HG03280 (cell line): ENCODE results near the gene TBC1D1.

Experiments used
- ATAC-seq: cut with Tn5 transposase; IDR thresholded peaks from one replicate; pipeline ENCODE4 v1.9.1; 2021; ENCODE audit warnings: mild to moderate bottlenecking, moderate library complexity; ENCODE audit not compliant: unreplicated experiment

TBC1D1 gene

DNA sequence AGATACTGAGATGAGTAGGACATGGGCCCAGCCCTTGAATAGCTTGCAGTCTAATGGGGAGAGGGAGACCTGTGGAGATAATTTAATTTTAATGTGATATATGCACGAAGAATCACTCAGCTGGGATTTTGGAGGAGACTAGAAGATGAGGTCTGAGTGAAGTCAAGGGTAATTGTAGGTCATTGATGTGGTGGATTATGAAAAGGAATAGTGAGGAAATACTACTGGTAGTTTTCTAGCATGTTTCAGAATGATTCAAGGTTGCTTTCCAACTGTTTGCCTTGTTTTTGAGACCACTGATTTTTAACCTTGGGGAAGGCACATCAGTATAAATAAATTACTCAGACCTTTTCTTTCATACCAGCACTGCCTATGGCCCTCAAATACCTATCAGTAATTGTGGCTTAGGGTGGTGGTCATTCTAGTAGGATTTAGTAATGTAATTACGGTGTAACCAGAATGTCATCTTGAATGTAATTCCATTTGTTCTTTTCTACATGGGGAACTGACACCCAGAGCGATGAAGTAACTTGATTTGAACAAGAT lies 94.9 kb downstream of the TBC1D1 start:
- ATAC-seq = no peak

DNA sequence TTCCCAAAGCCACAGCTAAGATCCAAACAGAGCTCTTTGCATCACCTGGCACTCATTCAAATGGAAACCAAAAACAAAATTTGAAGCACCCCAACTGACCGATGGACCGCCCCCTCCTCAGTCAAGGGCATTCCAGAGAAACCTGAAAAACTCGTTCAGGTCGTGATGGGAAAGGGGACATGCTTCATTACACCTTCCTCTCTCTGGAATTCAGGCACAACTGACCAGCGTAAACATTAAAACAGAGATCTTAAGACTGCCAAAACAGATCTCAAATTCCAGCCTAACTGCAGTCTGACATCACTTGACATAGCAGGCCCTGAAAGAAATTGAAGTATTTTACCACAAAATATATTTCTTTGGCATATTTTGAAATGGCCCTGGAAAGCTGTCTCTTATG lies 97.8 kb downstream of the TBC1D1 start:
- no peak for ATAC-seq

DNA sequence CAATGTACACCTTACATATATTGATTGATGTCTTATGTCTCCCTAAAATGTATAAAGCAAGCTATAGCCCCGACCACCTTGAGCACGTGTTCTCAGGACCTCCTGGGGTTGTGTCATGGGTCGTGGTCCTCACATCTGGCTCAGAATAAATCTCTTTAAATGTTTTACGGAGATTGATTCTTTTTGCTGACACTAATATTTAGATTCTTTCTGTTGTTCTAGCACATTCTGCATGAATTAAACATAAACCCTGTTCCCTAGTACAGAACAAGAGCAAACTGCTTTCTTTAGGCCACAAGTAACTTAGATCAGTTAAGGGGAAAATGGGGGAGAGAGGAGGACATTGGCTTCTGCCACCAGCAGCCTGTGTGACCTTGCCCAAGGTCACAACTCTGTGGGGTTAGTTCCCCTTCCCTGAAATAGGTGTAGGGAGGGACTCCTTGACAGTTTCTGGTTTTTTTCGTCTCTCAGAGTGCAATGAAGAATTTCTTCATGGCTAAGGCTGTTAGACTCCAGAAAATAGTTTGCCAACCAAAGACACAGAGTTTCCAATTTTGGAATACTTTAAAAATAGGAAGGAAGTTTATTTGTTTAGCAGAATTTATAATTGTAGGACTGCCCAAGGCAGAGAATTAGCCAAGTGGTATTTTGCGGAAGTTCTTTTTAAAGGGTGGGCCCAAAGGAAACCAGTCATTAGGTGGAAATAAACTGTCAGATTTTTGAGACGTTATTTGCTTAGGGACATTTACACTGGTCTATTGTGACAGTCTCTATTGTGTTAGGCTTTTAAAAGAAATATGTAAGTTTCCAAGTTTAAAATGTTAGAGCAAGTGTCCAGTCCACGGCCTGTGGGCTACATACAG lies 98.7 kb downstream of the TBC1D1 start:
- no peak for ATAC-seq

DNA sequence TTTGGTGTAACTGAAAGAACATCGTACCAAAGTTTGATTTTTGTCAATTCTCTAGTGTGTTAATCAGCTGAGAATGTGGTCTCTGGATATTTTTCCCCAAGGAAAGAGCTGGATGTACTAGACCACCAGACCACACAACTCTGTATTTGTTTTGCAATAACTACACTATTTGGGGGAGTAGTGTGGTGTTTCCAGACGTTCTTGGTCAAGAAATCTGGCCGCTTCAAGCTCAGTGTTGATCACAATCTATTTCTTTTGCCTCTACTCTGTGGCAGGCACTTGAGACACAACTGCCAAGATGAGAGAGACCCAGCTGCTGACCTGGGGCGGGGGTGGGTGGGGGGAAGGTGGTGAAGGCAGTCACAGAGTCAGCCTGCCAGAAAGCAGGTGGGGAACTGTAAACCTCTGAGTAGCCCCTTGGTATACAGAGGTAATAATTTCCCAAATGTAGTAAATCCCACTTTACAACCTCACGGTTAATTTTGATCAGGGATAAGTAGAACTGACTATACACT lies 99.9 kb downstream of the TBC1D1 start:
- no peak for ATAC-seq

DNA sequence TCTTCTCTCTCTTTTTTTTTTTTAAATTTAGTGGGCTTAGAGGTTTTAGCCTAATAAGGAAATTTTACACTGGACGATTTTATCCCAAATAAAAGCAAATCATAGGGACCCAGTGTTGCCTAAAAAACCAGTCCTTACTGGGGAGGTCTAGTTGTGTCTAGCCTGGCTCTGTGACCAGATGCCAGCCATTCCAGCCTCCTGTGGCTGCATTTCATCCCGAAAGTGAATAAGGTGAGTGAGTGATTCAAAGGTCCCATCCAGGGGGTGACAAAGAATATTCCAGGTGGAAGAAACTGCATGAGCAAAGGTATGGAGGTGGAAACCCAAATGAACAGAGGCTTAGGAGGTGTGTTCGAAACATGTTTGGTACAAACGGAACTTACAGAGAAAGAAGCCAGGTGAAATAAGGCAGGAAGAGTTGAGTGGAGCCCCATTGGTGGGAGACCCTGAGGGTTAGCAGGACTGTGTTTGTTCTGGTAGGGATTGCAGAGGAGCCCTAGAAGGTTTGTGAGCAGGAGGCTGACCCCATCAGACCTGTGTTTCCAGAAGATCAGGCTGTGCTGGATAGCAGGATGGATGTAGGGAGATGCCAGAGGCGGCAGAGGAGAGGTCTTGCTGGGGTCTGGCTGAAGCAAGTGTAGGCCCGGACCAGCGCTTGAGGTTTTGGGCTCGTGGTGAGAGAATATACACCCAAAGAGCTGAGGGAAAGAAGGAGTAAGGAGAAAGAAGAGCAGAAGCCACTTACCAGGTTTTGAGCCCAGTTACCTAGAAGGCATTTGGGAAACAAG lies 100.9 kb downstream of the TBC1D1 start:
- no peak for ATAC-seq

DNA sequence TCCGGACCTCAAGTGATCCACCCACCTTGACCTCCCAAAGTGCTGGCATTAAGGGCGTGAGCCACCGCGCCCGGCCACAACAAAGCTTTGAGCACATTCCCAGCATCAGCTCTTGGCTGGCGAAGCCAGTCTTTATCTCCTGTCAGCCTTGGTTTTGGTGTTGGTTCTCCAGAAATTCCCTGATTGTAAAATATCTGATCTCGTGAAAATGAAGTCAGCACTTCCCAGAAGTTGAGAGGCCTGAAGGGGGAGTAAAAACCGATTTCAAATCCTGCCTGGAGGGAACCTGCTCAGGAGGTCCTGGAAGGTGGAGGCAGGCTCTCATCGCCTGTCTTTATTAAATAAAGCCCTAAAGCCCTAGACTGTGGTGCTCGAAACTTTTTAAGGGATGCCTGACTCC lies 102.9 kb downstream of the TBC1D1 start:
- ATAC-seq = no peak

DNA sequence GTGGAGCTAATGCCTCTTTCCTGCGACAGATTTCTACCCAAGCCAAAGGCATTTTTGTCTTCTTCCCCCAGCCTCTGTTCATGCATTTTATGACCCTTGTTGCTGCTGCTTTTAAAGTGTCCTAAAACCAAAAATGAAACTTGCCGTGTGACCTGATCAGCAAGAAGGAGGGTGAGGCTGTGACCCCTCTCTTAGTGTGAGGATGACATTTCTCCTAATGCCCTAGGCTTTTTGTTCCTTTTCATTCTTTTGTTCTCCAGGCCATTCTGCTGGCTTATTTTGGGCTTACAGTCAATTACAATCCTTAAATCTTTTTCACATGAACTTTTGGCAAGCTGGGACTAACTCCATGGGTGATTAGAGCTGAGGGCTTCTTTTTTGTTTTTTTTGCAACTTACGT lies 103.7 kb downstream of the TBC1D1 start:
- ATAC-seq = no peak

DNA sequence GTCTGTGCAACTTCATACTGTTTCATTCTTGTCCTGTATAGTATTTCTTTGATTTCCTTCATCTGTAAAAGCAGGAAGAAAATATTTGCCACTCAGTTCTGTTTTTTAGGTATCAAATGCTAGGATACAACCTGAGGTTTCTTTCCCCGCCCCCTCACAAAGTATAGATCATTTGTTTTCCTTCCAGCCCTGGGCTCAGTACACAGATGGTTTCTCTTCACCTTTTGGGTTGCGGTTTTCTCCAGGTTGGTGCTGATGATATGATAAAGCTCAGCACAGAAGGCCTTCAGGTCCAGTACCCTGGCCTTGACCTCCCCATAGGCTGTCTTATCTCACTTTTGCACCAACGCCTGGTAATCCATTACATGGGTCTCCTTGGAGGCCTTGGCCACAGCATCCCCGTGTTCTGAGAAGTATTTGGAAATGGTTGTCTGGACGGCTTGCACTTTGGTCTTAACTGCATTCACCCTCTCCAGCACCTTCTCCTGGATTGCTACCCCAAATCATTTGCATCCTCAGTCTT lies 104.5 kb downstream of the TBC1D1 start:
- ATAC-seq = no peak

DNA sequence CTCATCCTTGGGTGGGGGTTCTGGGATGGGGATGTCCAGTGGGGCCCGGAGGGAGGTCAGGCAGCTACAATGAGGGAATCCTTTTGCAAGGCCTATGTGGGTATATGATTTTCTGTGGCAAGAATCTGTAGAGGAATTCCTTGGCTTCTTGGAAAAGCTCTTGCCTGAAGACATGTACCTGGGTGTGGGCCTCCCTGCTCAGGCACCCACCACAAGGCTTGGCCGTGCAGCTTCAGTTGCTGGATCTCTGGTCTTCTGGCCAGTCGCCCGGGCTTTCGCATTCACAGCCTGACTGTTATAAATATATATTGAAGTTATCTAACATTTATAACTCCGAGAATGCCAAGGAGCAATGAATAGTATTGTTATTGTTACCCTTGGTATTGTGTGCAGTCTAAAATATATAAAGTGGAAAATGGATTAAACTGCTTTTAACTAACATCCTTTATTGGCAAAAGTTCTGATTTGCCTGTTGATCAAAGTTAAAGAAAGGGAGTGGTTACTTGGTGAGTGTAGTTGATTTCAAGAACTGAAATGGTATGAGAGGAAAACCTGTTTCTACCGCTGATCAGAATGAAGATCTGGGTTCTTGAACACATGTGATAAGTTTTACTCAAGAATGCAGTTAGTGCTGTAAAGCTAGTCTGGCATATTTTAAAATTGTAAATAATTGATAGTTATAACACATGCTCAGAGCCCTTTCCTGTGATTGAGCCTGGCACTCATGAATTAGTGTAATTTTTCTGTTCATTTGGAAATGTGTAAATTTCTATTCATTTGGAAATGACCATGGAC lies 105.3 kb downstream of the TBC1D1 start:
- no peak for ATAC-seq

DNA sequence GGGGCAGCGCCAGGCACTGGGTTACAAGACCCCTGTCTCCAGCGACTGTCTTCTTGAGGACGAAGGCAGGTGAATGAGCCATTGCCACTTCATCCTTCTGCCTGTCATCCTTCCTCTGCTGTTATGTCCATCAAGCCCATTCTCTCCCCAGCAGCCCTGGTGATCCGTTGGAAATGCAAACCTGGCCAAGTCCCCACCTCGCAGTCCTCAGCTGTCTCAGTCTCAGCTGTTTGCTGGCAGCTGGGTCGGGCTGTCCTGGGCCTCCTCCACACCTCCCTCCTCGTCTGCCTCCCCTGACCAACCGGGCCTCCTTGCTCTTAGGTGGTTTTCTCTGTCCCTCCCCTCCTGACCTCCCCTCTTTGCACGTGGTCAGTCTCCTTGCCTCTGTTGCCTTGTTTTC lies 107.3 kb downstream of the TBC1D1 start:
- ATAC-seq = no peak

DNA sequence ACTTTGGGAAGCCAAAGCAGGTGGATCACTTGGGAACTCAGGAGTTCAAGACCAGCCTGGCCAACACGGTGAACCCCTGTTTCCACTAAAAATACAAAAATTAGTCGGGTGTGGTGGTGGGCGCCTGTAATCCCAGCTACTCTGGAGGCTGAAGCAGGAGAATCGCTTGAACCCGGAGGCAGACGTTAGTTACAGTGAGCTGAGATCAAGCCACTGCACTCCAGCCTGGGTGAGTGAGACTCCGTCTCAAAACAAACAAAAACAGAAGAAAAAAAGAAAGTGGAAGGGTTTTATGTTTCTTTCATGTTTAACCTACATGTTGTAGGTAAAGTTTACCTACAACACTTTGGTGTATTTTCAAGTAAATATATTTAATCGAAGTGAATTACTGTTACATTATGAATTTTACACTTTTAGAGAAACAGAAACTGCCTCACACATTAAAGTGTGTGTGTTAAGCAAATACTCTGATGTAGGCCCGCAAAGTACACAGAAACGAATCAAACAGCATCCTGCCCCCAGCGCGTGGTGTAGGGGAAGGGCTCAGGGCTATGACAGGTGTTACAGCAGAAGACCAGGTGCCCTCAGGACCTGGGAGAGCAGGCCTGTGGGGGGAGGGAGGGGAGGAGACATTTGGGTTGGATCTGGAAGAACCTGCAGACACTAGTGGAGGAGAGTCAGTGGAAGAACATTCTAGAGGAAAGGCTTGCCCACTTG lies 108.3 kb downstream of the TBC1D1 start:
- no peak for ATAC-seq

DNA sequence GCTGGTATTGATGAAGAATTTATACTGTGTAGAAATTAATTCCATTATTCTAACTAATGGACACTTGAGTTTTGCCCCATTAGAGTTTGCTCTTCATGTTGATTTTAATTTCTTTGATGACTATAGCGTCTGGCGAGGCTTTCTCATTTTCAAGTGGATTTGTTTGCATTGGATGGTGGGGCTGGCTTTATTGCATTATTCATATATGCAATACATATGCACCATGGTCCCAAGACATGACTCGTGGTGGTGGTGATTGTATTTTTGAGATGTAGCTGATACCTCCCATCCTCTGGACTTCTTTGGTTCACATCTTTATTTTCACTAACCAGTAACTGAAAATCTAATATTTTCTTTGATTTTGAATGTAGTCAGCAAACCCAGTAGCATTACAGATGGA lies 109.1 kb downstream of the TBC1D1 start:
- ATAC-seq = no peak

DNA sequence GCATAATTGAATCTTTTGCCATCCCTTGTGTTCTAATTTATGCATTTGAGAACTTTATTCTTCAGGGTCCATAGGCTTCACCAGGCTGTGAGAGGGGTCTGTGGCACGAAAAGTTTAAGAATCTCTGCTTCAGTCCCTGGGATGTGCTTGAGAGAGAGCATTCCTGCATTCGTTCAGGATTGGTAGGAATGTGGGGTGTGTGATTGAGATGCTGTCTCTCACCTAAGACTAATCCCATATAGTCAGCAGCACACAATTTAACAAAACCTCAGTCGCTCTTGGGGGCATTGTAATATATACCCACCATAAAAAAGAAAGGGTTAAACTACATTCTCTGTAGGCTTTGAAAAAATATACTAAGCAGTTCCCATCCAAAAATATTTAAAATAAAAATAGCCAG lies 111.0 kb downstream of the TBC1D1 start:
- ATAC-seq = no peak

DNA sequence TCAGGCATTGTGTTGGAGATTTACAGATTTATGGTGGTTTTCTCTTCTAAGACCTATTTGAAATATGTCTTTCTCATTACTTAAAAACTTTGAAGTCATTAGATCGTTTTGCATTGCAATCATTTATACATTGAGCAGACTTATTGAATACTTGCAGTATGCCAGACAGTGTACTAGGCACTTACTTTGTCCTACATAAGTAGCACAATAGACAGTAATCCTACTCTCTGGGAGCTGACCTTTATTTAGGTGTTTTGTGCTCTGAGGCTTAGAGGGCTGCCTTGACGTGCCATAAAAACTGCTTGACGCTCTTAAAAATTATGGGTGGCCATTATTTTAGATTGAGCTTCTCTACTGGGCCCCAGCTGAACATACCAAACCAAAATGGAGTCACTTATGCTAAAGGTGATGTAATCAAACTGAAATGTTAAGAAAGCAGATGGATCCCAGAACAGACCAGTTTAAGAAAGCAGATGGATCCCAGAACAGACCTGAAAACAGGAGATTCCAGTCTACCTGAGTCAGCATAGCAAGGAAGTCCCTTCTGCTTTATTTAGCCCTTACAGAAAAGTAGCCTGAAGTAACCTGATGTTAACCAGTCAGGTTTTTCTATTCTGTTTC lies 111.7 kb downstream of the TBC1D1 start:
- ATAC-seq = no peak

DNA sequence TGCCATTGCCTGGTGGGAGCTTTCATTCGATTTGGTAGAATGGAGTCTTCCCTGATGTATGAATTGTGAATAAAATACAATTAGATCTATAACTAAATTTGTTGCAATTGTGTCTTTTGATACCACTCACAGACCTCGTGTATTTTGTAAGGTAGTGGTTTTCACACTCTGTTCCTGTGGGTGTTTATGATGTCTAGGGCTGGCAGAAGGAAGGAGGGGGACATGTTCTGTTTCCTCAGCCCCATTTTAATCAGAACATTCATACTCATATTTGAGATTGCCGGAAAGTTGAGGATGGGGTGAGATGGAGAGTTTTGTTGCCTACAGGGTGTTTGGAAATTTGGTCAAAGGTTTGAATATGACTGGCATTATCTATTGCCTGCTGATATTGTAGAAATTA lies 112.2 kb downstream of the TBC1D1 start:
- no peak for ATAC-seq

DNA sequence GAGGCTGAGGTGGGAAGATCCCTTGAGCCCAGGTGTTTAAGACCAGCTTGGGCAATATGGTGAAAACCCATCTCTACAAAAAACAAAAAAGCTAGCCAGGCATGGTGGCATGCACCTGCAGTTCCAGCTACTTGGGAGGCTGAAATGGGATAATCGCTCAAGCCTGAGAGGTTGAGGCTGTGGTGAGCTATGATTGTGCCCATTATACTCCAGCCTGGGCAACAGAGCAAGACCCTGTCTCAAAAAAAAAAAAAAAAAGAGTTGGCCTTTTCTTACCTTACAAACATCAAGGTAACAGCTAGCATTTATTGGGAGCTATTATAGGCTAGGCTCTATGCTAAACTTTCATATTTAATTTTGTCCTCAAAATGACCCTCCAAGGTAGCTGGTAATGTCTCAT lies 112.7 kb downstream of the TBC1D1 start:
- ATAC-seq = no peak

DNA sequence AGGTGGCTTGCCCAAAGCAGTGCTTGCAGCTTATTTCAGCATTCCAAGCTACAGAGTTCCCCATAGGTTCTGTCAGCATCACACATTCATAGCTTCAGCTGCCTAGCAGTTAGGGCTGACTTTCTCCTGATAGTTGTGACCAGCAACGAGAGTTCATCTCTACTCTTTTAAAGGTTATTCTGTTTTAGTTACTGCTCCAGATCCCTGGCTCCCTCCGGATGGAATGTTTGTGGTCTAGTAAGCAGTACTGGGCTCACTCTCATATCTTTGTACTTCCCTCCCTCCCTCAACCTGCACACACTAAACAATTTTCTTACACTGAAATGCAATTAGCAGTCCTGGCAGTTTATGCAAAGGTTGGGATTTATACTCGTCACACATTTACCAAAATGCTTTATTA lies 113.2 kb downstream of the TBC1D1 start:
- ATAC-seq = no peak

DNA sequence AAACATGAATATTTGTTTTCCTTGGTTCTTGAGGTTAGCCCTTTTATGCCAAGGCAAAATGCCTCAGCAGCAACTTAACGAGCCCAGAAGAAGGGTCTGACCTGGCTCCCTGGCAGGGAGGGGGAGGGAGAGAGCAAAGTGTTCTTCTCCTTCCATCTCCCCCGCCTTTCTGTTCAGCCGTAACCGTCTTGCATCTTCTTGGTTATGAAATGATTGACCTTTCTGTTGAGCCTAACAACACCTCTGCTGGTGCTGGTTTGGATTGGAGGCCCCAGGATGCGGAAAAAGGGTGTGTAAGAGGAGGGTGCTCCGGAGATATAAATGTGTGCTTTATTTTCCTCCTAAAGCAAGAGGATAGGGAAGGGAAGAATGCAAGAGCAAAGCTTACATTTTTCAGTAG lies 114.0 kb downstream of the TBC1D1 start:
- no peak for ATAC-seq

DNA sequence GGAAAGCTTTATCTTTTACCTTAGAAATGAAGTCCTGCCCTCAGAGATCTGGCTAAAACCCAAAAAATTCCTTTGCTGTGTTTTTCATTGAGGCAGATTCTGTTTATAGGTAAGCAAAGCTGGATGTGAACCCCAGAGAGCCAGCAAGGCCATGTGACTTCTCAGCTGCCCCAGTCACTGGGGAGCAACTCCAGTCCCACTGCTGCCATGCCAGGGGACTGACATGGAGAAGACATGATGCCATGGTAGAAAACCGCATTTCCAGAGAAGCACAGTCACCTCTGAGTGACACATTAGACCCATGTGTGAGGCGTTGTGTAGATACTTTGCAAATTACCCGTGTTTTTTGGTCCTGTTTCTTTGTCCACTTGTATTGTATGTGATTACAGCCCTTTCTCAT lies 114.8 kb downstream of the TBC1D1 start:
- ATAC-seq = no peak

DNA sequence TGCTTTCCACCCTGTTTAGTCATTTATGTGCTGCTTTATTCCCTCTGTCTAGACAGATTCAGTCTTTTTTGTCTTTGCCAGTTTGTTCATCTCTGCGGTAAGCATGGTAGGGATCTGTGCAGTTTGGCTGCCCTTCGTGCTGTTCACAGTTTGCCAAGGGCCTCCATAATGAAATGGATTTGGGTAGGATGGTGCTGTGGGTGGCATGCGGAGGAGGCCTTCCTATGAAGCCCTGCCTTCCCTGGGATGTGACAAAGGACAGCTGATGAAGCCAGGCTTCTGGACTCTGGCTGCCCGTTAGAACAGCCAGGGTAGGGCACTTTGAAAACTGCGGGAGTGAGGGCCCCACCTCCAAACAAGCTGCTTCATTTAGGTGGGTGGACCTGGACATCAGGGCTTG lies 116.8 kb downstream of the TBC1D1 start:
- ATAC-seq = no peak
